ENCODE measurements around the gene METTL13.
A peak's percentile ranks its signal among the peaks of the same experiment; 100 is the strongest.

METTL13 gene

GRCh38 chr1:171841931-171842761 lies 60.7 kb downstream of the METTL13 start:
- Histone ChIP-seq H3K9me2 (replicated peaks; ENCODE audit: control insufficient read depth, low read length) (no peaks in the 10 kb centered on the region), H3F3A (ENCODE audit: control insufficient read depth, insufficient read depth) (no peaks in the 10 kb centered on the region), H3K4me2 (ENCODE audit: low read length) (peak overlapping the region; percentile 90), H3K27me3 (ENCODE audit: control insufficient read depth, low read length) (peaks cover 28% of the 10 kb centered on the region), H4K20me1 (ENCODE audit: control insufficient read depth, insufficient read depth, low read depth, low read length) (no peaks in the 10 kb centered on the region), H3K79me2 (ENCODE audit: control insufficient read depth, low read length) (no peaks in the 10 kb centered on the region), H3K9me3 (ENCODE audit: control insufficient read depth, insufficient read depth, low read length) (no peaks in the 10 kb centered on the region), H3K27ac (ENCODE audit: low read depth, low read length) (no peak overlapping the region), H3K4me3 (ENCODE audit: low read length) (peak overlapping the region; percentile 77), H3K4me1 (ENCODE audit: control insufficient read depth, low read length) (peaks cover 14% of the 10 kb centered on the region), H3K36me3 (ENCODE audit: control insufficient read depth, low read length) (no peaks in the 10 kb centered on the region)
- TF ChIP-seq EZH2phosphoT487 (IDR thresholded peaks at IDR 0.05; ENCODE audit: borderline replicate concordance, low read length) (no peak), CTCF (IDR thresholded peaks at IDR 0.05; ENCODE audit: low read depth, low read length, poor library complexity, severe bottlenecking) (no peak)

GRCh38 chr1:171844381-171844780 lies 62.9 kb downstream of the METTL13 start:
- Histone ChIP-seq H3K9me2 (replicated peaks; ENCODE audit: control insufficient read depth, low read length) (no peaks in the 10 kb centered on the region), H4K20me1 (ENCODE audit: control insufficient read depth, insufficient read depth, low read depth, low read length) (no peaks in the 10 kb centered on the region), H3K79me2 (ENCODE audit: control insufficient read depth, low read length) (no peaks in the 10 kb centered on the region), H3K27ac (ENCODE audit: low read depth, low read length) (no peak overlapping the region), H3K4me1 (ENCODE audit: control insufficient read depth, low read length) (peaks cover 14% of the 10 kb centered on the region), H3K9me3 (ENCODE audit: control insufficient read depth, insufficient read depth, low read length) (no peaks in the 10 kb centered on the region), H3F3A (ENCODE audit: control insufficient read depth, insufficient read depth) (no peaks in the 10 kb centered on the region), H3K36me3 (ENCODE audit: control insufficient read depth, low read length) (no peaks in the 10 kb centered on the region), H3K4me2 (ENCODE audit: low read length) (no peak overlapping the region), H3K27me3 (ENCODE audit: control insufficient read depth, low read length) (peaks cover 28% of the 10 kb centered on the region), H3K4me3 (ENCODE audit: low read length) (no peak overlapping the region)
- TF ChIP-seq EZH2phosphoT487 (IDR thresholded peaks at IDR 0.05; ENCODE audit: borderline replicate concordance, low read length) (no peak), CTCF (IDR thresholded peaks at IDR 0.05; ENCODE audit: low read depth, low read length, poor library complexity, severe bottlenecking) (no peak)

- no peak overlapping the region for H3K4me2 ChIP-seq (ENCODE audit: low read length)
- H4K20me1 ChIP-seq (ENCODE audit: control insufficient read depth, insufficient read depth, low read depth, low read length) = no peaks in the 10 kb centered on the region
Measured at GRCh38 chr1:171845998-171846397, 64.5 kb downstream of the METTL13 start.

More at GRCh38 chr1:171845998-171846397, 64.5 kb downstream of the METTL13 start:
- TF ChIP-seq EZH2phosphoT487 (IDR thresholded peaks at IDR 0.05; ENCODE audit: borderline replicate concordance, low read length) = no peak
- TF ChIP-seq CTCF (IDR thresholded peaks at IDR 0.05; ENCODE audit: low read depth, low read length, poor library complexity, severe bottlenecking) = no peak
- peaks cover 29% of the 10 kb centered on the region for H3K27me3 ChIP-seq (ENCODE audit: control insufficient read depth, low read length)
- H3K27ac ChIP-seq (ENCODE audit: low read depth, low read length) = no peak overlapping the region
- H3K9me2 ChIP-seq (replicated peaks; ENCODE audit: control insufficient read depth, low read length) = no peaks in the 10 kb centered on the region
- H3K4me3 ChIP-seq (ENCODE audit: low read length) = no peak overlapping the region
- peaks cover 11% of the 10 kb centered on the region for H3K4me1 ChIP-seq (ENCODE audit: control insufficient read depth, low read length)
- no peaks in the 10 kb centered on the region for H3K9me3 ChIP-seq (ENCODE audit: control insufficient read depth, insufficient read depth, low read length)
- H3F3A ChIP-seq (ENCODE audit: control insufficient read depth, insufficient read depth) = no peaks in the 10 kb centered on the region
- no peaks in the 10 kb centered on the region for H3K79me2 ChIP-seq (ENCODE audit: control insufficient read depth, low read length)
- H3K36me3 ChIP-seq (ENCODE audit: control insufficient read depth, low read length) = no peaks in the 10 kb centered on the region
